ENCODE data around the gene PRKCA.

DNA sequence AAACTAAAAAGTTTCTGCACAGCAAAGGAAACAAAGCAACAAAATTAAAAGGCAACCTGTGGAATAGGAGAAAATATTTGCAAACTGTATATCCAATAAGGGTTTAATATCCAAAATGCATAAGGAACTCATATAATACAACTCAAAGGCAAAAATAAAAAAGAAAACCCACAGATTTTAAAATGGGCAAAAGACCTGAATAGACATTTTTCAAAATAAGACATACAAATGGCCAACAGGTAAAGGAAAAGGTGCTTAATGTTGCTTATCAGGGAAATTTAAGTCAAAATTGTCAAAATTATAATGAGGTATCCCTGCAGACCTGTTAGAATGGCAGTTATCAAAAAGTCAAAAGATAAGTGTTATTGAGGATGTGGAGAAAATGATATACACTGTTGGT is 399.0 kb downstream of the PRKCA start:
- no peak for TF ChIP-seq MYC (IDR thresholded peaks at IDR 0.05; ENCODE audit: borderline replicate concordance, low read length)
- TF ChIP-seq, protein P1, sequence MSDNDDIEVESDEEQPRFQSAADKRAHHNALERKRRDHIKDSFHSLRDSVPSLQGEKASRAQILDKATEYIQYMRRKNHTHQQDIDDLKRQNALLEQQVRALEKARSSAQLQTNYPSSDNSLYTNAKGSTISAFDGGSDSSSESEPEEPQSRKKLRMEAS (IDR thresholded peaks at IDR 0.05), result no peak
- TF ChIP-seq, protein P2, sequence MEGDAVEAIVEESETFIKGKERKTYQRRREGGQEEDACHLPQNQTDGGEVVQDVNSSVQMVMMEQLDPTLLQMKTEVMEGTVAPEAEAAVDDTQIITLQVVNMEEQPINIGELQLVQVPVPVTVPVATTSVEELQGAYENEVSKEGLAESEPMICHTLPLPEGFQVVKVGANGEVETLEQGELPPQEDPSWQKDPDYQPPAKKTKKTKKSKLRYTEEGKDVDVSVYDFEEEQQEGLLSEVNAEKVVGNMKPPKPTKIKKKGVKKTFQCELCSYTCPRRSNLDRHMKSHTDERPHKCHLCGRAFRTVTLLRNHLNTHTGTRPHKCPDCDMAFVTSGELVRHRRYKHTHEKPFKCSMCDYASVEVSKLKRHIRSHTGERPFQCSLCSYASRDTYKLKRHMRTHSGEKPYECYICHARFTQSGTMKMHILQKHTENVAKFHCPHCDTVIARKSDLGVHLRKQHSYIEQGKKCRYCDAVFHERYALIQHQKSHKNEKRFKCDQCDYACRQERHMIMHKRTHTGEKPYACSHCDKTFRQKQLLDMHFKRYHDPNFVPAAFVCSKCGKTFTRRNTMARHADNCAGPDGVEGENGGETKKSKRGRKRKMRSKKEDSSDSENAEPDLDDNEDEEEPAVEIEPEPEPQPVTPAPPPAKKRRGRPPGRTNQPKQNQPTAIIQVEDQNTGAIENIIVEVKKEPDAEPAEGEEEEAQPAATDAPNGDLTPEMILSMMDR (IDR thresholded peaks at IDR 0.05), result no peak
- no peak for TF ChIP-seq BHLHE40 (IDR thresholded peaks at IDR 0.05; ENCODE audit: low read depth, low read length)
- TF ChIP-seq HOXB13 (CRISPR knock-in tag; IDR thresholded peaks at IDR 0.05; ENCODE audit: low read depth), result no peak
- no peak for TF ChIP-seq CBX2 (IDR thresholded peaks at IDR 0.05; ENCODE audit: borderline replicate concordance, low read depth)
- TF ChIP-seq RFX5 (IDR thresholded peaks at IDR 0.05), result no peak
- TF ChIP-seq MAZ (IDR thresholded peaks at IDR 0.05; ENCODE audit: borderline replicate concordance, low read depth, low read length), result no peak
- TF ChIP-seq MAFK (IDR thresholded peaks at IDR 0.05; ENCODE audit: partially characterized antibody), result peak; percentile 55
- no peak for TF ChIP-seq POLR2A (IDR thresholded peaks at IDR 0.05; ENCODE audit: low read length)
- TF ChIP-seq, protein P3, sequence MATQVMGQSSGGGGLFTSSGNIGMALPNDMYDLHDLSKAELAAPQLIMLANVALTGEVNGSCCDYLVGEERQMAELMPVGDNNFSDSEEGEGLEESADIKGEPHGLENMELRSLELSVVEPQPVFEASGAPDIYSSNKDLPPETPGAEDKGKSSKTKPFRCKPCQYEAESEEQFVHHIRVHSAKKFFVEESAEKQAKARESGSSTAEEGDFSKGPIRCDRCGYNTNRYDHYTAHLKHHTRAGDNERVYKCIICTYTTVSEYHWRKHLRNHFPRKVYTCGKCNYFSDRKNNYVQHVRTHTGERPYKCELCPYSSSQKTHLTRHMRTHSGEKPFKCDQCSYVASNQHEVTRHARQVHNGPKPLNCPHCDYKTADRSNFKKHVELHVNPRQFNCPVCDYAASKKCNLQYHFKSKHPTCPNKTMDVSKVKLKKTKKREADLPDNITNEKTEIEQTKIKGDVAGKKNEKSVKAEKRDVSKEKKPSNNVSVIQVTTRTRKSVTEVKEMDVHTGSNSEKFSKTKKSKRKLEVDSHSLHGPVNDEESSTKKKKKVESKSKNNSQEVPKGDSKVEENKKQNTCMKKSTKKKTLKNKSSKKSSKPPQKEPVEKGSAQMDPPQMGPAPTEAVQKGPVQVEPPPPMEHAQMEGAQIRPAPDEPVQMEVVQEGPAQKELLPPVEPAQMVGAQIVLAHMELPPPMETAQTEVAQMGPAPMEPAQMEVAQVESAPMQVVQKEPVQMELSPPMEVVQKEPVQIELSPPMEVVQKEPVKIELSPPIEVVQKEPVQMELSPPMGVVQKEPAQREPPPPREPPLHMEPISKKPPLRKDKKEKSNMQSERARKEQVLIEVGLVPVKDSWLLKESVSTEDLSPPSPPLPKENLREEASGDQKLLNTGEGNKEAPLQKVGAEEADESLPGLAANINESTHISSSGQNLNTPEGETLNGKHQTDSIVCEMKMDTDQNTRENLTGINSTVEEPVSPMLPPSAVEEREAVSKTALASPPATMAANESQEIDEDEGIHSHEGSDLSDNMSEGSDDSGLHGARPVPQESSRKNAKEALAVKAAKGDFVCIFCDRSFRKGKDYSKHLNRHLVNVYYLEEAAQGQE (IDR thresholded peaks at IDR 0.05), result no peak
